ENCODE data around the gene NFATC2.

The NFATC2 gene

GRCh38 chr20:51450984-51451383 is 91.5 kb downstream of the NFATC2 start:
- no peak for DNase-seq (ENCODE audit: low spot score)

DNA sequence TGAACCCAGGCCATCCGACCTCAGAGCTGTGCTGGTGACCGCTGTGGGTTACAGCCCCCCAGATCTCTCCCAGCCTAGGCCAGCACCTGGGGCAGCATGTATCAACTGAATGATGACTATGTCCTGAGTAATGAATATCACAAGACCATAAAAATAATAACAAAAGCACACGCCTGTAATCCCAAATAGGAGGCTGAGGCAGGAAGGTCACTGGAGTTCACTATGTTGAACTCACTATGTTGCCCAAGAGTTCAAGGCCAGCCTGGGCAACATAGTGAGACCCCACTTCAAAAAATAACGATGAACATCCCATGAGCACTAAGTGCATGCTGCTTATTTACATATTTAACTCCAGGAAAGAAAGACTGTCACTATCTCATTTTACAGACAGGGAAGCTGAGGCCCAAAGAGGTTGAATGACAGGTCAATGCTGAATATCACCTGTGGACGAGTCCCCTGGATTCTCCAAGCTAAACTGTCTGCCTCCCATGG is 92.3 kb downstream of the NFATC2 start:
- DNase-seq (ENCODE audit: low spot score) = peak; percentile 41

DNA sequence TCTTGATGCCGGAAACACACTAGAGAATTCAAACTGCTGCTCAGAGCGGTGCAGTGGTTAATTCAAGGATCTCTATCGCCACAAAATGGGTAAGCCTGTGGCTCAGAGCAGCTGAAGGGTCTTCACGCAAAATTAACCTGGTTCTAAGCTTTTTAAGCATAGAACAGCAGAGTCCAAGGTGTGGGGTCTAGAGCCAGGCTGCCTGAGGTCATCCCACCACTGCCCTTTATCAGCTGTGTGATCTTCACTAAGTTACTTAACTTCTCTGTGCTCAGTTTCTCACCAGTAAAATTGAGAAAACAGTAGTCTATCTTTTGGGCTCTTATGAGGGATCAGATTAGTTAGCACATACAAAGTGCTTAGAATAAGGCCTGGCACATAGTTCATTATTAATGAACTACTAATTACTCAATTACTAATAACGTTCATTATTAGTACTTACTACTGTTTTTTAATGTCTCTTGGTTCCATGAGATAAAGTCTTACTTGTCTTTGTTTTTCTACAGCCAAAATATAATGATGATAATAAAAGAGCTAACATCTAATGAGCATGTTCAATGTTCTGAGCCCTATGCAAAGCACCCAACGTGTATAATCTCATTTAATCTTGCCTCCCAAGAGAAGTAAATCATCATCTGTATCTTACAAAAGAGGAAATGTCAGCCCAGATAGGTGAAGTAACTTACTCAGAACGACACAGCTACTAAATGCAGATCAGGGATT is 92.9 kb downstream of the NFATC2 start:
- no peak for DNase-seq (ENCODE audit: low spot score)

GRCh38 chr20:51447765-51448148 is 94.8 kb downstream of the NFATC2 start:
- no peak for DNase-seq (ENCODE audit: low spot score)

DNA sequence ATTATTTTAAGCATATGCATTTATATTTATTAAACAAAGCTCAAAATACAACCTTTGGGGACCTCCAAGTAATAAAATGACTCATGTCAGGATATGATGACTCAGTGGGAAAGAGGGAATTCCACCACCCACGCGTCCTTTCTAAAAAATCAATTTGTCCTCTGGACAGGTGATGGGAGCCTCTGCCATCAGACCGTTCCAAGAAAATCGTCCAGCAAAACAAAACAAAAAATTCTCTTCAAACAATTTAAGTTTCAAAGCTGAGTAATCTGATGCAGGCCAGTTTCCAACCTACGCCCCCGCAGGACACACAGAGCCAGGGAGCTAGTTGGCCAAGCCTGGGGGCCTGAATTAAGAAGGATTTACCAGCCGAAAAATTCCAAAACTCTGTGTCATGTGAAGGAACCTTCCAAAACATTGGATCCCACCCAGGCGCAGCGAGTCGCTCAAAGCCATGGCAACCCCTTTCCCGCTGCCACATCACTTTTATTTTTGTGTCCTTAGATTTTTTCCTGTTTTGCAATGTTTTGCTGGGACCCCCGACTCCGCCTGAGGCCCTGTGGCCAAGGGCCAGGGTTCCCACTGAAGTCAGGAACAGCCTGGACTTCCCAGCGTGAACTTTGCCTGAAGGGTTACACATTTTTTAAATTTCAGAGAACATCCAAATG is 95.3 kb downstream of the NFATC2 start:
- DNase-seq (ENCODE audit: low spot score) = peak; percentile 85

GRCh38 chr20:51446656-51447055 is 95.9 kb downstream of the NFATC2 start:
- peak; percentile 67 for DNase-seq (ENCODE audit: low spot score)

DNA sequence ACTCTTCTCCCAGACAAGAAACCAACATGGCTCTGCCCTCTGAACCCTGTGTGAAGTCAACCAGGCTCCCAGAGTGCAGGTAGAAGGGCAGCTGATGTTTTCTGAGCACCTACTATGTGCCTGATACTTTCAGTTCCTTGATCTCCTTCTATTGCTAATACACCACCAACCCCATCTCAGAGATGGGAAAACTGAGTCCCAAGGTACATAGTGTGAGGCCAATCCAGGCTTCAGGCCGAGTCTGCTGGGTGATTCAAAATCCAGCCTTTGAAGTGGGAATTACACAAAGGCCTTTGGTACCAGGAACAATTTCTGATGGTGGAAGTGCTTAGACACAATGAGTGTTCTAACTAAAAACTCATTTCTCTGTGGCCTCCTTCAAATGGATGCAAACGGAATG is 96.3 kb downstream of the NFATC2 start:
- DNase-seq (ENCODE audit: low spot score) = no peak

DNA sequence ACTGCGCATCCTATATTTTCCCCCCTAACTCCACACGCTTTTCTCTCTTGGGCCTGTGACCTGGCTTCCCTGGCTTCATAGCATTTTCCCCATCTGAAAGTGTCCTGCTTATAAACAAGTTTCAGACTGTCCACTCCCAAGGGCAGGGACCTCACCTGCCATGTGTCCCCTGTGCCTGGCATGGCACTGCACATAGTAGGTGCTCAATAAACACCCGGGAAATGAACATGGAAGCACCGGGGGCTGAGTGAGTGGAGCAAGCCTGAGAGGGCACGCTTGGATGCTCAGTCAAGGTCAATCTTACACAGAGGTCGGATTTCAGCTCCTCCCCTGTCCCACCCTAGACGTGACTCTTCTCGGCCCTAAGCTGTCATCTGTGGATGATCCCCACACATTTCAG is 96.9 kb downstream of the NFATC2 start:
- DNase-seq (ENCODE audit: low spot score) = no peak

DNA sequence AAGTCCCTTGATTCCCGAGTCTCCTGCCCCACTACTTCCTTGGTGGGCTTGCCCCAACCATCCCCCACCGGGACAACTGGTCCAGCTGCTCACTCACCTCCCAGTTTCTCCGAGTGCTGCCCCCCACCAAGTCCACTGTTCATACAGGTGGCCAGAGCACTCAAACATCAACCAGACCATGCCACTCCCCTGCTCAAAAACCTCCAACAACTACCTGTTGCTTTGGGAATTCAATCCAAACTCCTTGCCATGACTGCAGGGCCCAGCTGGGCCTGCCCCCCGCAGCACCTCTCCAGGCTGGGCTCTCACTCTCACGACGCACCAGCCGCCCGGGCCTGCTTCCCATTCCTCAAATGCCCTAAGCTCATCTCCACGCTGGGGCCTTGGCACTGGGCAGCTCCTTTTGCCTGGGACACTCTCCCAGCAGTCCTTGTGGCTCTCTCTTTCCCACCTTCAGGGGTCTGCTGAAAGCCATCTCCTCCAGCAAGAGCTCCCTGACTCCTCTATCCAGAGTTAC is 97.5 kb downstream of the NFATC2 start:
- no peak for DNase-seq (ENCODE audit: low spot score)

GRCh38 chr20:51444467-51444866 is 98.1 kb downstream of the NFATC2 start:
- no peak for DNase-seq (ENCODE audit: low spot score)

DNA sequence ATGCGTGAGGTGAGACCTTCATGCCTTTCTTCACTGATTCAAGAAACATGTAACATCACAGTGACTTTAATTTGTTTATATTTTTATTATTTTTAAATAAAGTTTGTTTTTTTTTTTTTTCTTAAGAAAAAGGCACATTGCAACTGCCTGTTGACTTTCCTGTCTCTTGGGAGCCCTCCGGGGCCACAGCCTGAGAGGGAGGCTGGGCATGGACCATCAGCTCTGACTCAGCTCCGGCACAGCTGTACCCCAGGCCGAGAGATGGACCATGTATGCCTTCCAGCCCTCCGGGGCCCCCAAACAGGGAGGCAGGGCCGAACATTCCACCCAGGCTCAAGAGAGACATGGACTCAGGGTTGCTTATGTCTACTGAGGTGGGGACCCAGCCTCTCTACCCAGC is 99.9 kb downstream of the NFATC2 start:
- no peak for DNase-seq (ENCODE audit: low spot score)

- DNase-seq (ENCODE audit: low spot score) = no peak
Measured at GRCh38 chr20:51440589-51440988, 101.9 kb downstream of the NFATC2 start.

GRCh38 chr20:51439160-51439689 is 103.3 kb downstream of the NFATC2 start:
- DNase-seq (ENCODE audit: low spot score) = no peak

DNA sequence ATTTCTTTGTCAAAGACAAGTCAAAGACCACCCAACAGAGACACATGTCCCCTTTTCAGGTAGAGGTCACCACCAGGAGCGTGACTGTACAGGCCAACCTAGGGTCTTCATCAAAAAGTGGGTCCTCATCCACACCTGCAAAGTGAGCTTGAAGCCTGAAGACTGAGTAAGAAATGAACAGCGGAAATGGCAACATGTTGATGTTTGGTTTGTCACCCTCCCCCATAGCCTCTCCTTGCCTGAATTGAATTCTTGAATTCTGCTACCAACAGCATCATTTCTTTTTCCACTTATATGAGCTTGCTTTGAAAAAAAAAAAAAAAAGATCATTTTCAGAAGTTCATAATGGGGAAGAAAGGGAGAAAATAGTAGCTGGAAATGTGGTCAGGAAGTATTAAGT is 104.4 kb downstream of the NFATC2 start:
- DNase-seq (ENCODE audit: low spot score) = no peak

GRCh38 chr20:51437182-51437924 is 105.2 kb downstream of the NFATC2 start:
- DNase-seq (ENCODE audit: low spot score) = no peak

DNA sequence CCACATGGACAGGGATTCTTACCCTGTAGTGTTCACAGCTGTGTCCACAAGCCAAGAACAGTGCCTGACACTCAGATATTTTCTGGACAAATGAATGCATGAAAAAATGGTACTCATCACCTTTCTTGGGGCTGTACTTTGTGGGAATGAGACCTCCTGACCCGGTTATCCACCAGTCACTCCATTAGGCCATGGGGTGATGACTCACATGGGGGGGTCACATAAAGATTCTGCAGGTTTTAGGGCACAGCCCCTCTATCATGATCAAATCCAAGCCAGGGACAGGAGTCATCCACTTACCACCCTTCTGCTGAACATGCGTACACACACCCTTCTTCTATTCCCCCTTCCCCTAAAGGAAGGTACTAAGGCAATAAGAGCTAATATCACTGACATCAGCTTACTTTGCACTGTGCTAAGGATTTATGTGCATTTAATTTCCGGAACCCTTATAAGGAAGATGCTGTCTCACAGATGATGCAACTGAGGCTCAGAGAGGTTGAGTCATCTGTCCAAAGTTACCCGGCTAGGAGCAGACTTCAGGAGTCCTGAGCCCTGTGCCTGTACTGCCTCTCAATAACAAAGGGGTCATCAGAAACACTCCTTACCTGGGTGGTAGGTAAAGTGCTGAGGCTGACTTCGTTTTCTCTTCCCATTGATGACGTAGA is 107.8 kb downstream of the NFATC2 start:
- DNase-seq (ENCODE audit: low spot score) = peak; percentile 91

- DNase-seq (ENCODE audit: low spot score) = no peak
Measured at GRCh38 chr20:51434026-51434425, 108.5 kb downstream of the NFATC2 start.

GRCh38 chr20:51432875-51433274 is 109.6 kb downstream of the NFATC2 start:
- DNase-seq (ENCODE audit: low spot score) = no peak

GRCh38 chr20:51432251-51432784 is 110.2 kb downstream of the NFATC2 start:
- DNase-seq (ENCODE audit: low spot score) = no peak

- no peak for DNase-seq (ENCODE audit: low spot score)
Measured at GRCh38 chr20:51431321-51431720, 111.2 kb downstream of the NFATC2 start.

DNA sequence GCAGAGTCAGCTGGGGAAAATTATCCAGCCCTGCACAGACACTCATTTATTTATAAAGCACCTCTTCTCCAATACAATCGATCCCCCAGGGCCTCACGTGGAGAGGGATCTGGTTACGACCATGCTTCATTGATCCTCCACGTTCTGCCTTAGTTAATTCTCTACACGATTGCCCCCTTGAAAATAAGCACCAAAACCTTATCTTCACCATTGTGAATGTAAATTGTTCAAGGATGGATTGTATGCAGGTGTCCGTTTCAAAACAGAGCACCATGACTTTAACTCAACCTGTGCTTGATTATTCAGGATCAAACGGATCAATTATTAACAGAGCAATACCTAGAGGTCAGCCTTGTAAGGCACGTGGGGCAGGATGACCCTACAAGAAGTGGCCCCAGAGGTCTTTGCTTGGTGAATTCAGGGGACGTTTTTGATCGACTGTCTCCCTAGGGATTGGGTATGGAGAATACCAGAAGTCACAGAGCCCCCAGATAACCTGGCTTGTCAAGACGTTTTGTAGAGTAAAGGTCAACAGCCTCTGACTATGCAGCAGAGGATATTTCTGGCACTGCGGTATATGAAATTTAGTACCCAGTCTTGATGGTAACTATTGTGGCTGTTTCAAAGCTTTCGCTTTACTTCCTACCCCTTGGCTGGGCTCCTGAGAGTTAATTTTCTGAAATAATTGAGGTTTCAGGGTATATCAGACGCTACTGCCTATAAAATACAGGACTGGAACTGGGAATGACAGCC is 112.1 kb downstream of the NFATC2 start:
- no peak for DNase-seq (ENCODE audit: low spot score)
